Subcutaneous adipose tissue (tissue), 4 donors: ENCODE measurements around the gene ZNF839. TPM values are rescaled to one million over a fixed set of nuclear protein-coding genes. Genes with fewer than 3 reads are reported as not detected.

ENCODE experiments used
- total RNA-seq, 4 donors: library from RNA; depleted of rRNA; stranded (reverse); fragments of >200 nt; gene quantifications; one replicate each; pipeline ENCODE4 v1.1.0, GENCODE V29; 2016
- TF ChIP-seq, protein P1 (sequence below): fragments of 450-650 bp; IDR thresholded peaks from one replicate; pipeline ENCODE4 v1.5.1; 2016; ENCODE audit warnings: low read depth, mild to moderate bottlenecking, control low read depth, antibody characterized with exemption, moderate library complexity

Gene ZNF839
- total RNA-seq, 4 donors from 2014 or later = 7.3 to 17.7 (median 8.9) TPM

DNA sequence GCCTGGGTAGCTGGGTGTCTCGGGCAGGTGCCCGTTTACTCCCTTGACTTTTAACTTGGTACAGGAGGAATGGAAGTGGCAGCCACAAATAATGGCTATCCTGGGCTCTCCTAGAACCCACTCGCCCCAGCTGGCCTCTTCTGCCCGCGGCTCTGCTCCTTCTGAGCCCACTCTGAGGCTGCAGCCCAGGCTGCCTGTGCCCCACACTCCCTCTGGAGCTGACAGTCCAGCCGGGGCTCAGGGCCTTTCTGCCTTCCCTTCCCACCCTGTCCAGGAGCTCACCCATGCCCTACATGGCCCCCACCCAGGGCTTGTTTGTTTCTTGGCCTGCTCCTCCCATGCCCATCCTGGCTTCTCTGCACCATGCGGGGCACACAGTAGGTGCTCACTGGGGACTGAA, 15.6 kb downstream of the ZNF839 start:
- TF ChIP-seq, protein P1, sequence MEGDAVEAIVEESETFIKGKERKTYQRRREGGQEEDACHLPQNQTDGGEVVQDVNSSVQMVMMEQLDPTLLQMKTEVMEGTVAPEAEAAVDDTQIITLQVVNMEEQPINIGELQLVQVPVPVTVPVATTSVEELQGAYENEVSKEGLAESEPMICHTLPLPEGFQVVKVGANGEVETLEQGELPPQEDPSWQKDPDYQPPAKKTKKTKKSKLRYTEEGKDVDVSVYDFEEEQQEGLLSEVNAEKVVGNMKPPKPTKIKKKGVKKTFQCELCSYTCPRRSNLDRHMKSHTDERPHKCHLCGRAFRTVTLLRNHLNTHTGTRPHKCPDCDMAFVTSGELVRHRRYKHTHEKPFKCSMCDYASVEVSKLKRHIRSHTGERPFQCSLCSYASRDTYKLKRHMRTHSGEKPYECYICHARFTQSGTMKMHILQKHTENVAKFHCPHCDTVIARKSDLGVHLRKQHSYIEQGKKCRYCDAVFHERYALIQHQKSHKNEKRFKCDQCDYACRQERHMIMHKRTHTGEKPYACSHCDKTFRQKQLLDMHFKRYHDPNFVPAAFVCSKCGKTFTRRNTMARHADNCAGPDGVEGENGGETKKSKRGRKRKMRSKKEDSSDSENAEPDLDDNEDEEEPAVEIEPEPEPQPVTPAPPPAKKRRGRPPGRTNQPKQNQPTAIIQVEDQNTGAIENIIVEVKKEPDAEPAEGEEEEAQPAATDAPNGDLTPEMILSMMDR = no peak

DNA sequence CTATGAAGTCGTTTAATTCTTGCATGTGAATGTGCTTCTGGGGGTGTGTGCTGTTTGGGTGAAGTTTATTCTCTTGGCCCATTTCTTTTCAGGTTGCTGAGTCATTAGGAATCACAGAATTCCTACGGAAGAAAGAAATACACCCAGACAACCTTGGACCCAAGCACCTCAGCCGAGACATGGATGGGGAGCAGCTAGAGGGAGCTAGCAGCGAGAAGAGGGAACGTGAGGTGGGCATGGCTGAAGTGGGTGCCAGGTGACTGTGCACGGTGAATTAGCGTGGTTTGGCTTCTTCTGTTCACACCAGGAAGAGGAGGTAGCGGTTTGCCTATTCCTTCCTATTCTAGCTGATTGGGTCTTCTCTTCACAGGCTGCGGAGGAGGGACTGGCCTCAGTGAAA, 19.2 kb downstream of the ZNF839 start:
- TF ChIP-seq, protein P1 = no peak

DNA sequence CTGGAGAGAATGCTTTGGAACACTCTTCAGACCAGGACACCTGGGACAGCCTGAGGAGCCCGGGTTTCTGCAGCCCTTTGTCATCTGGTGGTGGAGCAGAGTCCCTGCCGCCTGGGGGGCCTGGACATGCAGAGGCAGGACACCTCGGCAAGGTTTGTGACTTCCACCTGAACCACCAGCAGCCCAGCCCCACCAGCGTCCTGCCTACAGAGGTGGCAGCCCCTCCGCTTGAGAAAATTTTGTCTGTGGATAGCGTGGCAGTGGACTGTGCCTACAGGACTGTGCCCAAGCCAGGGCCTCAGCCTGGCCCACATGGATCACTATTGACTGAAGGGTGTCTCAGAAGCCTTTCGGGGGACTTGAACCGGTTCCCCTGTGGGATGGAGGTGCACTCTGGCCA, 22.0 kb downstream of the ZNF839 start:
- TF ChIP-seq, protein P1 = no peak

DNA sequence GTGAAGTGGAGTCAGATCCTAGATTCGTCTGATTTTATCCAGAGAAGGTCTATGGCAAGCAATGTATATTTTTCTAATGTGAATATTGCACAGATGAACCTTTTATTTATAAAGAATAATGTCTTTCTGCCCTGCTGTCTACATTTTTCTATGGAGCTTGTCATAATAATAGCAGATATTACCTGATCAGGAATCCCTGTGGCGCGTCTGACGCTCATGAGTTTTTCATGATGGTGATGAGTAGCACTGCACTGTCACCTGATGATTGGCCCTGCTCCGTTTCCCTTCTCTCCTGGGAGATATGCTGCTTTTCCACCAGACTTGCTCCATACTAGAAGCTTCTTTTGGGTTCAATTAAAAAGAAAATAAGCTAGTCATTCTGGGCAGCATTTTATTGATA, 22.7 kb downstream of the ZNF839 start:
- TF ChIP-seq, protein P1 = no peak

DNA sequence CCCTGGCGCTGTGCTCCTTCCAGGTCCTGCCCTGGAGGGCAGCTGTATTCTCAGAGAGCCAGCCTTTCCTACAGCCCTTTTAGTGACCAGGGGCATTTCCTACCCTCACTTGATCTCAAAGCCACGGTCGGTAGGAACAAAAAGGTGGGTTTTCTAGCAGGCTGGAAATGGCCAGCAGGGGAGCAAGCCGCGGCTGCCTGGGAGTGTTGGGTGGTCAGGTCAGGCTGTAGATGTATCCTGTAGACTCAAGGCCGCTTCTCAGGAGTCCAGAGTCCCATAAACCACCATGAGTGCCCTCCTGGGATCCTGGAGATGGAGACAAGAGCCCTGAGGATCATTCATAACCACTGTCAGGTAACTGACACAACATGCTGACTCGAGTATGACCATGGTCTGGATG, 24.5 kb downstream of the ZNF839 start:
- TF ChIP-seq, protein P1 = no peak

DNA sequence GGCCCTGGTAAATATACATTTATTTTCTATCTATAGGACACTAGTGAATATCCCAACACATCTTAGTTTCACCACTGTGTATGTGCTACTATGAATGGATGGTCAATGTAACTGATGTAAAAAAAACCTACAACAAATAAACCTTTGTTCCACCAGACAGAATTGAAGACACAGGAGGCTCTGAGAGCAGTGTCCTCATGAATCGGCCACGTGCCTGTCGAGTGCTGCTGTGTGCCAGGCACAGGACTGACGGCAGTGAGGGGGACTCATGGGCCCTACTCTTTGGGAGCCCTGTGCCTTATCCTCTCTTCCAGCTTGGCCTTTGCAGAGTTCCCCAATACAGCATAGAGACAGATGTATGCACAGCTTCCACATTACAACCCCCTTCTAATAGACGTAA, 24.9 kb downstream of the ZNF839 start:
- TF ChIP-seq, protein P1 = no peak

DNA sequence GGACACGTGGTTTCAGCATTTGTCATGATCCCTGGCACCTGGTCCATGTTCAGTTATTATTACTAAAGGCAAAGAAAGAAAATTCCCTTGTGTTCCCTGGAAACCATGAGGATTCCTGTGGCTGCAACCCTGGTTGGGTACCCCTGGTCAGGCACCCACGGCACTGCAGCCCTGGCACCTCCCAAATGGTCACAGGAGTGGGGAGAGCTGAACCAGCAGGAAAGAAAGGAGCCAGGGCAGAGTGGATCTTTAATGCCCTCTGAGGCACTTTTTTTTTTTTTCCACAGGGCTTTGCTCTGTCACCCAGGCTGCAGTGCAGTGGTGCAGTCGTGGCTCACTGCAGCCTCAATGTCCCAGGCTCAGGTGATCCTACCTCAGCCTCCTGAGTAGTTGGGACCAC, 25.7 kb downstream of the ZNF839 start:
- TF ChIP-seq, protein P1 = no peak

DNA sequence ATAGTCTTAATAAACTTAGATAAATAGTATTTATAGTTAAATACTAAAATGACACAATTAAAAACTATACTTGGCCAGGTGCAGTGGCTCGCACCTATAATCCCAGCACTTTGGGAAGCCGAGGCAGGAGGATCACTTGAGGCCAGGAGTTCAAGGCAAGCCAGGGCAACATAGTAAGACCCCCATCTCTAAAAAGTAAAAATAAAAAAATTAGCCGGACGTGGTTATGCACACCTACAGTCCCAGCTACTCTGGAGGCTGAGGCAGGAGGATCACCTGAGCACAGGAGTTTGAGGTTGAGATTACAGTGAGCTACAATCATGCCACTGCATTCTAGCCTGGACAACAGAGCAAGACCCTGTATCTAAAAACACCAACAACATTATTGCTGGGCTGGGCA, 27.1 kb downstream of the ZNF839 start:
- TF ChIP-seq, protein P1 = no peak
